HG03460 (cell line): ENCODE results near the gene FAM229A.

Experiments
- ATAC-seq: cut with Tn5 transposase; IDR thresholded peaks from one replicate; pipeline ENCODE4 v1.9.1; 2021; ENCODE audit not compliant: unreplicated experiment

FAM229A gene

GRCh38 chr1:32350785-32351398, 11.4 kb downstream of the FAM229A start:
- ATAC-seq, result peak; percentile 43

DNA sequence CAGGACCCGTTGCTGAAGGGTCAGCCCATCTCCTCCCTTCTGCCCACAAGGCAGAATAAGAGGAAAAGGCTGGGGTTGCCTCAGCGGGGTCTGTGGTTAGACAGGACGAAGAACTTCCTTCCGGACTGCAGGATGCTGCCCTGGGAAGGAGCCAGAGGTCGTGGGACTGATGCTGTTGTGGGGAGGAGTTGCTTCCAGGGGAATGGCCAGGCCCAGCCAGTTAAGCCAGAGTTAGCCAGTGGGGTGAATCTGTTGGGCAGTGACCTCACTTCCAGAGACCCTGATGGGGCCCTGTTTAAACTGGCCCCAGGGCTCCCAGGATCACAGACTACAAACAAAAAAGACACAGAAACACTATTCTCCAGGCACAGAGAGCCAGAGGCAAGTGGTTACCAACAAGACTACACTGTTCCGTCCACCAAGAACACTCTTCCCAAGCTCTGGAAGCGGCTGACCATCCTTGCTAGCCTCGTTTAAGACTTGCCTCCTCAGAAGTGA, 13.0 kb downstream of the FAM229A start:
- no peak for ATAC-seq

DNA sequence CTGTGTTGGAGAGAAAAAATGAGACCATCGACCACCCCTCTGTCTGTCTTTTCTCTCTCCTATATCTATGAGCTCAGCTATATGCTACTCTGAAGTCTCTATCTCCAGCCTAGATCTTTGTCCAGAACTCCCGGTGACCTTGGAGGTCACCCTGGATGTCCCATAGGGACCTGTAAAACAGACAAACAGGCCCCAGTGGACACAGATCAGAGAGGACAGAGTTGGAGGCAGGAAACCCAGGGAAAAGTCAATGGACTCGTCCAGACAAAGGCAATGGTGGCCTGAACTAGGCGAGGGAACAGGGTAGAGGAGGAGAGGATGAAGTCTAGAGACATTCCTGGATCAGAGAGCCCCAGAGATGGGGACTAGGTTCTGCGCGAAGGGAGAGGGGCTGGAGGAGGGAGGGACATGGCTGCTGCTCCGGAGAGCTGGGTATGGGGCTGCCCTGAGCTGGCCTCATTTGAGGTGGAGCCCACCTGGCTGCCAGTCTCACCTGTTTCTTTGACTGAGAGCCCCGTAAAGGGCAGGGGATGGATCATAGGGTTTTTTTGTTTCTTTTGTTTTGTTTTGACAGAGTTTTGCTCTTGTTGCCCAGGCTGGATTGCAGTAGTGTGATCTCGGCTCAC, 15.6 kb downstream of the FAM229A start:
- ATAC-seq, result no peak

DNA sequence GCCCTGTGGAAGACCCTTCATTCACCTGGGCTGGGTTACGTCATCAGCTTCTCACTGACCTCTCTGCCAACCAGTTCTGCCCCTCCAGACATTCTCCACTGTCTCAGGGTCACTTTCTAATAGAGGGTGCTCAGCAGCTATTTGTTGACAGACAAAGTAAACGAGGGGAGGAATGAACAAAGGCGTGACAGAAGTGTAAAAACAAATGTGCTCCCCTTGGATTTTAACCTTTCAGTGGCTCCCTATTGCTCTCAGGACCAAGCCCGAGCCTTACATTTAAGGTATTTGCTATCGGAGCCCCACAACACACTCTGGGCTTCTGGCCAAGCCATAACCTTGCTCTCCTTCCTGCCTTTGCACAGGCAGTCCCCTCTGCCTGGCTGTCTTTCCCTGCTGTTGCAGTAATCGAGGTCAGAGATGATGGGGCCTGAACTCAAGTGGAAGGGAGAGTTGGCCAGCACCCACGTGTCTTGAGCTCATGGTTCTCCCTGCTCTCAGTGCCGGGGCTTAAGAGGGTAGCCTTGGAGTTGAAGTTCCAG, 16.9 kb downstream of the FAM229A start:
- no peak for ATAC-seq

DNA sequence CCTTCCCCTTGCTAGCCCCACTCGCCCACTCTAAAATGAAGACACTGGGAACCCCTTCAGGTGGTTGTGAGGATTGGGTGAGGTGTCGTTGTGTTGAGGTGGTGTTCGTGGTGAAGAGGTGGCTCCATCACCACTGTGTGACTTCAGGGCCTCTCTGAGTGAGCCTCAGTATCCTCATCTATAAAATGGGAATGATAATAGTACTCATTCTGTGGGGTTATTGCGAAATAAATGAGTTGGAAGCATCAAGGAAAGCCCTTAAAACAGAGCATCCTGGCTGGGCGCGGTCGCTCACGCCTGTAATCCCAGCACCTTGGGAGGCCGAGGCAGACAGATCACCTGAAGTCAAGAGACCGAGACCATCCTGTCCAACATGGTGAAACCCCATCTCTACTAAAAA, 19.6 kb downstream of the FAM229A start:
- no peak for ATAC-seq

DNA sequence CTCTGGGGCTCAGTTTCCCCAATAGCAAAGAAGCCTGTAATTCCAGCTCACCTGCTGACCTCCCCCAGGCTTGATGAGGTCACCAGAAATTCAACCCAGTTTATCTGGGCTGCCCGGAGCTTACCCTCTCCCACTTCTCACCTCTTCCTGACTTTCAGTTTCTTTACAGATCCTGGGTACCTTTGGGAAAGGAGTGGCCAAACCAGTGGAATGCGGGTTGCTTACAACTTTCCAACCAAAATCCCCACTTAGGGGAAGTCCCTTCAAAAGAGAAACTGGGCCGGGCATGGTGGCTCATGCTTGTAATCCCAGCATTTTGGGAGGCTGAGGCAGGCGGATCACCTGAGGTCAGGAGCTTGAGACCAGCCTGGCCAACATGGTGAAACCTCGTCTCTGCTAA, 20.3 kb downstream of the FAM229A start:
- no peak for ATAC-seq

GRCh38 chr1:32341186-32341757, 21.0 kb downstream of the FAM229A start:
- ATAC-seq, result no peak

DNA sequence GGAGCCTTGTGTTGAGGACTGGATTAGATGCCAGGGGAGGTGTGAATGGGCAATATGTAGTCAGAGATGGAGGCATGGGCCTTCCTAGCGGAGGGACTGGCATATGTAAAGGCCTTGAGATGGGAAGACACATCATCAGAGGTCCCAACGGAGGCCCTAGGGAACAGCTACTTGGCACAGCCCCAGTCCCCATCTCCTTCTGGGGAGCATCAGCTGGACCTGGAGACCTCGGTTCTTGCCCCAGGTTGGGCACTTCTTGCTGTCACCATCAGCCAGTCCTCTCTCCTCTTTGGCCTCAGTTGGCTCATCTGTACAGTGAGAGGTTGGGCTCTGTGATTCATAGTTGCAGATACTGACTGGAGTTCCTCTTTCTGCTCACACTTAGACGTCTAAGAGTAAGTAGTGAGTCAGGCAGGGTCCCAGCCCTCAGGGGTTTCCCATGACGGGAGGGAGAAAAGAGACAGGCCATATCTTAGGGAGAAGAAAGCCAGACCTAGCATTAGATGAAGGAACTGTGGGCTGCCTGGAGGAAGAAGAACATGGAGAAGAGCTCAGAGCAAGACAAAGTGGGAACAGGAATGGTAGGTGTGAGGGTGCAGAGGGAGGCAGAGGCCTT, 22.8 kb downstream of the FAM229A start:
- ATAC-seq, result no peak

GRCh38 chr1:32338637-32339145, 23.6 kb downstream of the FAM229A start:
- ATAC-seq, result no peak

DNA sequence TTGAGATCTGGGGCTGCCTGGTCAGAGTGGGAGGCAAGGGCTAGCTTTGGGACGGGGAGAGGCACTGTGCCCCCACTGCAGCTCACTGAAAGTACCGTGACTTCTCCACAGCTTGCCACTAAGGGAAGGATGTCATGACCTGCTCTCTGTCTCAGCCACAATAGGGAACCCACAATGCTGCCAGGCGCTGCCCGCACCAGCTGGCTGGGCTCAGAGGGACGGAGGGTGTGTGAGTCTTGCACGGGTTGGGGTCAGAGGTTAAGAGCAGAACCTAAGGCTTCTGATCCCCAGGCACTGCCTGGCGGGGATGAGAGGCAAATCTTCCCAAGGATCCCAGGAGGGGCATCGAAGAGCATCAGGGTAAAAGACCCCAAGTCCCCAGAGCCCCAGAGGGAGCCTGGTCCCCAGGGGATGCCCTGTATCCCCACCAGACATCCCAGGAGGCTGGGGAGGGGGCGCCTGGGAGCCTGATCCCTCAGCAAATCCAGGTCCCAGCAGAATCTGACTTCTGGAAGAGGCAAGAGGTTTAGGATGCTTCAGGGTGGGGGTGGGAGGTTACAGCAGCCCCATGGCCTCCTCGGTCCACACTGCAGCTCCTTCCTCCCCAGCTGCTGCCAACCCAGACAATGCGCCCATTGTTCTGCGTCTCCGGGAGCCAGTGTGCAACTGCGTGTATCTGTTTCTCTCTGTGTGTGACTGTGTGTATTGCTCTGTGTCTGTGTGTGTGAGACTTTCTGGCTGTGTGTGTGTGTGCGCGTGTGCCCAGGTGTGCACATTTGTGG, 24.2 kb downstream of the FAM229A start:
- no peak for ATAC-seq

GRCh38 chr1:32336963-32337675, 25.2 kb downstream of the FAM229A start:
- no peak for ATAC-seq

- ATAC-seq, result no peak
These were observed 25.7 kb downstream of the FAM229A start for GRCh38 chr1:32336591-32336932.

DNA sequence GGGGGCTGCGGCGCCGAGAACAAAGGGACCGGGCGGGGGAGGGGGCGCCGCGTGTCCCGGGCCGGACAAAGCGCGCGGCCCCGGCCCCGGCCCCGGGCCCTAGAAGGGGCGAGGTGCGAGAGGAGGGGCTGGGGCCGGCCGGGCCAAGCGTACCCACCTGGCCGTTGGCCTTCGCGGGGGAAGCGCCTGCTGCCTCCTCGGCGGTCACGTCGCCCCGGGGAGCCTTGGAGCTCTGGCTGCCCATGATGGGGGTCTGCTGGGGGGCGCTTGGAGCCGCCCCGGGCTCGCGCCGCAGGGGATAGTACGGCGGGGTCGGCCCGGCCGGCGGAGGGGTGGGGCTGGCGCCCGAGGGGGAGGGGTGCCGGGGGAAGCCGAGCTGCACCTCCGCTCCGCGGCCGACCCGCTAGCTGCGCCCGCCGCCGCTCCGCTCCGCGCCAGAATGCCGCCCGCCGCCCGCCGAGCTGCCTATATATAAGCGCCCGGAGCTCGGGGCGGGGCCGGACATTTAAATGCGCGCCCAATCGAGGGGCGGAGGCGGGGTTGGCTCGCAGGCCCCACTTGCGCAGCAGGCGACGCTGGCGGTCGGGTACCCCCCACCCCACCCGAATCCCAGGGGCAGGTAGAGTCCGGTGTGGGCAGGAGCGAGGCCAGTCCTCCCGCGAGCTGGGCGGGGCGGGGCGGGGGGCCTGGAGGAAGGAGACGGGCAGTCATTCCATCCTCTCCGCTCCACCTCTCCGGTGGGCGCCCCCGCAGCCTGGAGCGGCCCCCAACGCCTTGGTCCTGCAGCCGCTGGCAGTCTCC, 26.3 kb downstream of the FAM229A start, which contains the start of gene MARCKSL1:
TSS of gene MARCKSL1 (minus strand) at position 444 of the 801 bp plus-strand sequence. CDS start at position 244, 200 bp downstream.
- ATAC-seq, result peak; percentile 38

DNA sequence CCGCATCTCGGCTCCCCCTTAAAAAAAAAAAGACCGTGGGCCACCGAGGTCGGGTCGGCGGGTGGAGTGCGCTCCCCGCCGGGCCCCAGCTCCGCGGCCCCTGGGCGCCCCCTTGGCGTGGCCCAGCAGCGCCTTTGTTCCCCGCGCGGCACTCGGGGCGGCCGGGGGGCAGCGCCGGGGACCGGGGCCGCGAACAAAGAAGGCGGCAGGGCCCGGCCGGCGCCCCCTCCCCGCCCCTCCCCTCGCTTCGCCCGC, 26.8 kb downstream of the FAM229A start:
- no peak for ATAC-seq

GRCh38 chr1:32334864-32335534, 27.3 kb downstream of the FAM229A start:
- no peak for ATAC-seq

DNA sequence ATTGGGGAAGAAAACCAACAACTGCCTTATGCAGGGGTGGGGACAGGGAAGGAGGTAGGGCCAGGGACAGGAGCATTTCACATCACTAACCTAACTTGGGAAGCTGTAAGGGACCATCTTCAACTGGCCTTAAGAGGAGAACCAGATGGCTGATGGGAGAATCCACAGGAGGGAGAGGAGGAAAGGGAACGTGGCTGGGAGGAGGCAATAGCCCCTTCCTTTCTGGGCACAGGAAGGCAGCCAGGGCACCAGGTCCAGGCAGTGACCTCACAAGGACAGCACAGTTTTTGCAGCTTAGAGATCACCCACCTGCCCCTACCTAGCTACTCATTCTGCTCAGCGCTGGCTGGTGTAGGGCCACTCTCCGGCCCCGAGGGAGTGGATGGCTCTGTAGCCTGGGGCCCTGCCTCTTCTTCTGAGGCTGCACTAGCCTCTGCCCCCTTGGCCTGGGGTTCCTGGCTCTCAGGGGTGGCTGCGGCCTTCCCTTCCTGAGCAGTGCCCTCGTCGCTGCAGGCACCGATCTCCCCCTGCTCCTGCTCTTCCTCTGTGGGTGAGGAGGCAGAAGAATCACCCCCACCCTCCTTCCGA, 27.9 kb downstream of the FAM229A start:
- no peak for ATAC-seq

- no peak for ATAC-seq
These were observed 28.9 kb downstream of the FAM229A start for GRCh38 chr1:32333251-32333963.
